CD4-positive, alpha-beta T cell treated with Interleukin-2 at 100 ng/mL for 4 hours (primary cell): ENCODE results near the gene DRAP1.
A peak's percentile ranks its signal among the peaks of the same experiment; 100 is the strongest.

Source experiments
- DNase-seq: peaks from one replicate; pipeline ENCODE4 v3.0.0-alpha.2; 2020; ENCODE audit warnings: low spot score

Gene DRAP1

DNA sequence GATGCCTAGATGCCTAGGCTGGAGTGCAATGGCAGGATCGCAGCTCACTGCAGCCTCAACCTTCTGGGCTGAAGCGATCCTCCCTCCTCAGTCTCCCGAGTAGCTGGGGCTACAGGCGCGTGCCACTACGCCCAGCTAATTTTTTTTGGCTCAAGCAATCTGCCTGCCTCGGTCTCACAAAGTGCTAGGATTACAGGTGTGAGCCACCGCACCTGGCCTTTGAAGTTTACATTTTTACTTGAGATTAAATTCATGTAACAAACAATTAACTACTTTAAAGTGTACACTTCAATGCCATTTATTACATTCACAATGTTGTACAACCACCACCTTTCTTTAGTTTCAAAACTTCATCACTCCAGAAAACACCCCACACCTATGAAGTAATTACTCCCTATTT, 15.5 kb upstream of the DRAP1 start:
- DNase-seq = no peak

DNA sequence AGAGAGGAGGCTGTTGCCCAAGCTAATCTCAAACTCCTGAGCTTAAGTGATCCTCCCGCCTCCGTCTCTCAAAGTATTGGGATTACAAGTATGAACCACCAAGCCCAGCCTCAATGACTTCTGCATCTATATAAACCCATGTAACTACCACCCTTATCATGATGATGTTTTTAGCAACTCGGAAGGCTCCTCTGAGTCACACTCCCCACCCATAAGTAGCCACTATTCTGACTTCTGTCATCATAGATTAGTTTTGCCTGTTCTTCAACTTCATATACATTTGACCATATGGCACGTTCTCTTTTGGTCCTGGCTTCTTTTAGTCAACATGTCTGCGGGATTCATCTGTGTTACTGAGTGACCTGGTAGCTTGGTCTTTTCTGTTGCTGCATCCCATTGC, 12.6 kb upstream of the DRAP1 start:
- DNase-seq = no peak

DNA sequence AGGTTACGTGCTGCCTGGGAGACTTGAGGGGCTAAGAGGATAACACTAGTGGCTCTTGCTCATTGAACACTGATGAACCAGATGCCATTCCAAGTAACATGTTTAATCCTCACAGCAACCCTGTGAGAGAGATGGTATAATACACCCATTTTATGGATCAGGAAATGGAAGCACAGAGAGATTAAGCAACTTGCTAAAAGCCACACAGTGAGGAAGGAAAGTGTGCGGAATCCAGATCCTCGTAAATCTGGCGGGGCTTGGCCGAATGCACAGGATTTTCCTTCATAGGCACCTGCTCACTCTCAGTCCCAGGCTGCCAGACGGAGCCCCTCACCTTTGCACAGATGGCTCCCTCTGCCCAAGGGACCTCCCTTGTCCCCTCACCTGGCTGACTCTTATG, 11.3 kb upstream of the DRAP1 start:
- DNase-seq = no peak

DNA sequence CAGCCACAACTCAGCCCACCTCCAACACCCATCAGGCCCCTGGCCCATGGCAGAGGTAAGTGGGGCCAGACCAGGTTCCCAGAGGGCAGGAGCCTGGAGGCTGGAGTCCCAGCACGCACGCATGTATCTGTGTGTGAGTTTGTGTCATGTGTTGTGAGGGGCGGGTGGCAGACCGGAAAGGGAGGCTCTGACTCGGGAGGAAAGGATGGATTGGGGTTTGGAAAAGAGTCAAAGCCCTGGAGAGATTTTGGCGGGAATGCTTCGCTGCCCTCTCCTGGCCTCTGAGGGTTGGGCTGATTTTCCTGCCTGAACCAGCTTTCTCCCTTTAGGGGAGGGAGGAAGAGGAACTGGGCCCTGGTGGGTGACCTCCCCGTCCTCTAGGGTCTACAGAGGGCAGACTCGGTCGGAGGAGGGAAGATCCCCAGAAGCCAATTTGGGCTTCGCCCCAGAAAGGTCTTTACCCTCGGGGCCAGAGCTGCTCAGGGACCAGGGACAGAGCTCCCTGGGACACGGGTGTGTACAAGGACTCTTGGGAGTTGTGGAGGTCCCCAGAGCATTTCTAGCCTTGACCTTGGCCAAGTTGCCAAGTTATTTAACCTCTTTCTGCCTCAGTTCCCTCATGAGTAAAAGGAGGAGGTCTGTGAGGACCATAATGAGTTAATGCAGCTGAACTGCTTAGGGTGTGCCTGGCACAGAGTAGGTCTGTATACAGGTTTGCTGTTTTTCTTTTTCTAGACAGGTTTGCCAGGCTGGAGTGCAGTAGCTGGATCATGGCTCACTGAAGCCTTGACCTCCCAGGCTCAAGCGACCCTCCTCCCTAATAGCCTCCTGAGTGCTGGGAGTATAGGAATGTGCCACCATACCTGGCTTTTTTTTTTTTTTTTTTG, 7.3 kb upstream of the DRAP1 start:
- DNase-seq = no peak

DNA sequence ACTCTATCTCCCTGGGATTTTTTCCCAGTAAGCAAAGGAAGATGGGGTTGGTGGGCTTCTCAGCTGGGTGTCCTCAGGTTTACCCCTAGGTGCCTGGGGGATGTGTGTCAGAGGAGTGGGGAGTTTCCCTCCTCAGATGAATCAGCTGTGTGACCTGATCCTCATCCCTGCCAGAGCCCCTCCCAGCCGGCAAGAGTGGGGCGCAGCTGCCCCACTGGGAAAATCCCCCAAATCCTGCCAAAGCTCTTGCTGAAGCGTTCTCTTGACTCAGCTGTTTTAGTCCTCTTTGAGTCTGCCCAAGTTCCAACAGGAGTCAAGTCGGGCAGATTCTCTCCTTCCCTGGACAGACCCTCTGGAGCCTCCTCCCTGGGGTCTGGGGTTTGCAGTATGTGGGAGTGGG, 6.4 kb upstream of the DRAP1 start:
- no peak for DNase-seq

DNA sequence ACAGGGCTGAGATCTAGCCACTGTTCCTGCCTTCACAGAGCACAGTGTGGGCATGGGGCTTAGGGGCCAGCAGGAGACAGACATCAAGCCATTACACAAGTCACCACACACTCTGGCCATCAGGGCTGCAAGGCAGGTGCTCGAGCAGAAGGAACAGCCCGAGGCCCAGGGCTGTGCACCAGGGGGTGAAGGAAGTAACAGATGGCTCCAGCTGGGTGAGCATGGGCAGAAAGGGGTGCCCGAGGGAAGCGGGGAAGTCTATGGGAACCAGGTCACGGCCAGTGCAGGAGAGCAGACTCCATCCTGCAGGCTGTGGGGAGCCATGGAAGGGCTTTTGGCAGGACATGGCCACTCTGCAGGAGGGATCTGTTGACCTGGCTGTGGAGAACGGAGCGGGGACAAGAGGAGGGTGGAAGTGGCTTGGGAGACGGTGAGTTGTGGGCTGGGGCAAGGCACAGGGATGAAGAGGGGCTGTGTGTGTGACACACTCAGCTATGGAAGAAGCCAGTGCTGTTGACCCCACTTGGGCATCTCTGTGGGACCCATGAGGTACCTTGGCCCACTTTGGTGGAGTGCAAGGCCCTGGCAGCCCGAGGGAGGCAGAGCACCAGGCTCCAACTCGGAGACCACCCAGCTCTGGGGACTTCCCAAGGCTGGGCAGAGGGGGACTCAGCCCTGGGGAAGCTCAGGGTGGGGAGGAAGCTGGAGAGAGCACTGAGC, 4.0 kb upstream of the DRAP1 start:
- no peak for DNase-seq

DNA sequence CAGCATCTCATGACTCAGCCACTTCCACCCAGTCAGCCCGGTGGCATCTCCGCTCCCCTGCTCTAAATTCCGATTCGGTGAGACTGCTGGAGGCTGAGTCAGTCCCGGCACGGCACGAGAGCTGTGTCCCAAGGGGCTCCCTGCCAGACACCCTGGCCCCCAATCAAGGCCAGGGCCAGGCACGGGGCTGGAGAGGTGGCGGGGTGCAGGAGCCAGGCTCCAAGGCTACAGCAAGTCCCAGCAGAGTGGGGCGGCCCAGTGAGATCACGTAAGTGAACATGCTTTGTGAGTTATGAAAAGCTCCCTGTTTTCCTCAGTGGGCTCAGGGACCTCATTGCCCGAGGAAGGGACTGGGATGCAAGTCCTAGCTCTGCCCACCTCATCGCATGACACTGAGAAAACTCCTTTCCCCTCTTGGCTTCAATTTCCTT, 3.4 kb upstream of the DRAP1 start:
- no peak for DNase-seq

DNA sequence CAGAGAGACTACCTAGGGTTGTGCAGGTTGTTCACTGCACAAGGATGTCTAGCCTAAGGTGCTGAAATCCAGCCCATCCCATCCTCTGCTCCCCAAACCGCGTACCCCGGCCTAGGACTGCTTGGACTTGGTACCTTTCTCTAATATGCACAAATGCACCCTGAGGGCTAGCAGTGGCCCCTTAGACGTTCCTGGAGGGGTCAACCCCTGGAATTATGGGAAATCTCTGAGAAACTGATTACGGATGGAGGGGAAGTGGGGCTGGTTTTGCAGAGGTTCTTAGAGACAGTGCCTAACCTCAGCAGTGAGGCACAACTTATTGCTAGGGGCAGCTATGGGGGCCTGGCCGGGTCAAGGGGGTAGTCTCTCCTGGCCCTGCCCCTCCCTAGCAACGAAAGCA, 2.8 kb upstream of the DRAP1 start:
- DNase-seq = no peak

DNA sequence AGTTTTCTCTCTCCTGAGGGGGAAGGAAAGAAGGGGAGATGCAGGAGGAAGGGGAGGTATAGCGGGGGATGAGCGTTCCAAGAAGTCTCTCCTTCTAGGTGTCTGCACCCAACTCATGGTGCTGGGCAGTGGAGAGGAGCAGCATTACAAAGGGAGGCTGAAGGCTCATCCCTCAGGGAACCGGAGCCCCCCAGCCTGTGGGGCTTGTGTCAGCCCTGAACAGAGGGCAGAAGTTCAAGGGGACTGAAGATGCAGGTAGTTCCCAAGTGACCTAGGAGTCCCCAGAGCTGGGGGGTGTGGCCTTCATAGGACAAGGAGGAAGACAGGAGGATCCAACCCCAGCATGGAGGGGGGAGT, 2.2 kb upstream of the DRAP1 start:
- DNase-seq = no peak

DNA sequence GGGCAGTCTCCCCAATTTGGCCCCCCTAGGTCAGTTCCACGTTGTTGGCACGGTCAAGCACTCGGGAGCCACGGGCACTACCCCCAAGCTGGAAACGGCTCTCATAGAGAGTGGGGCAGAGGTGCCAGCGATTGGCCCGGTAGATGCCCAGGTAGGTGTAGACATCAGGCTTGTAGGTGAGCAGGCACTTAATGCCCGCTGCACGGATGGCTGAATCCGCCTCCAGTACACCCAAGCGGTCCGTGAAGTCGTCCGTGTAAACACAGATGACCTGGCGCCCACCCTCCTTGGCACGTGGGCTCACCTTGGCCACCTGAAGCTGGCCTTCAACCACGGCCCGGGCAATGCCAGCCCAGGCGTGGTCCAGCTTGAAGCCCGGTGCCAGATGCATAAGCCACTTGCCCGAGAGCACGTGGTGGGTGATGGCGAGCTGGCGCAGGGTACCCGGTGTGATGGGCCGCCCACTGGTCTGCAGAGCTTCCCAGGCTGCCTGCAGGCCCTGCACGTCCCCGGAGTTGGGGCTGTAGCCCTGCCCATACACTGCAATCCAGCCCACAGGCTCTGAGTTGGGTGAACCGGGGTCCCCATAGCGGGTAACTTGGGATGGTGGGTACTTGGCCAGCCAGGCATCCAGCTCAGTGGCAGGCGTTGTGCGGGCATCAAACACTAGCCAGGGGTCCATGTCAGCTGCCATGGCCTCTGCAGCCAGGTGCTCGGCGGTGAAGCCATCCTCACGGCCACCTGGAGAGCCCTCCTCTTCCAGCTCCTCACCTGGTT, 1.6 kb upstream of the DRAP1 start:
- no peak for DNase-seq

DNA sequence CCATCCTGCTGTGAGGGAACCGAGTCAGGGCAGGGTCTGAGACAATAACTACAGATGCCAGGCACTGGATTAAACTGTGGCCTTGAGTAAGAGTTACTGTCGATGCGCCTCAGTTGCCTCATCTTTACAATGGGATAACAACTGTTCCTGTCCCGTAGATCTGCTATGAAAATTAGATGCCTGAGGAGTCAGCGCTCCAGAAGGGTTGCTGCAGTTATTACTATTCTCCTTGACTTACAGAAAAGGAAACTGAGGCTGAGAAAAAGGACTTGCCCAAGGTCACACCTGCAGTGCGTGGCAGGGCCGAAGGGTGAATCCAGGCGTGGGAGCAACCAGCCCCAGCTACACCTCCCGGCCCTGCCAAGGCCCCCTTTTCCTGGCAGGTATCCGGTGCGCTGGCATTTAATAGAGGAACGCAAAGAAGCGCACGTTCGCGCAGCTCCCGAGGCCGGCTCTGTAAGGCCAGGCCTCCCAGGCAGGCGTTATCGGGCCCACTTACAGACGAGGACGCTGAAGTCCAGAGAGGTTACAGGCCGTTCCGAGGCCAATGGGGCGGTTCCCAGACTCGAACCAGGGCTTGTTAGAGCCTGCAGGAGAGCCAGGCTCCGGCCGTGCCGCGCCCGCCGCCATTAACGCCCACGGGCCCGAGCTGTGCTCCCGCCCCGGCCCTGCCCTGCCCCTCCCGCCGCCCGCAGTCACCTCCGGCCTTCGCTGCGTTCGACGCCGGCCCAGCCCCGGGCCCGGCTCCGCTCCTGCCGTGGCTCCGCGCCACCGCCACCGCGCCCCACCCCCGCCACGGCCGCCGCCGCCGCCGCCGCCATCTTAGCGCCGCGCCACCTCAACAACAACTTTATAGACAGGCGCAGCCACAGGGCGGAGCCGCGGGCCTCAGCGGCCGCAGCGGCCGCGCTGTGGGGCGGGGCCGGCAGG, 750 bp upstream of the DRAP1 start, which contains the start of gene C11orf68:
C11orf68 (minus strand) TSS at position 852 of the 930 bp plus-strand sequence; CDS start at position 821, 31 bp downstream.
- DNase-seq = no peak

DNA sequence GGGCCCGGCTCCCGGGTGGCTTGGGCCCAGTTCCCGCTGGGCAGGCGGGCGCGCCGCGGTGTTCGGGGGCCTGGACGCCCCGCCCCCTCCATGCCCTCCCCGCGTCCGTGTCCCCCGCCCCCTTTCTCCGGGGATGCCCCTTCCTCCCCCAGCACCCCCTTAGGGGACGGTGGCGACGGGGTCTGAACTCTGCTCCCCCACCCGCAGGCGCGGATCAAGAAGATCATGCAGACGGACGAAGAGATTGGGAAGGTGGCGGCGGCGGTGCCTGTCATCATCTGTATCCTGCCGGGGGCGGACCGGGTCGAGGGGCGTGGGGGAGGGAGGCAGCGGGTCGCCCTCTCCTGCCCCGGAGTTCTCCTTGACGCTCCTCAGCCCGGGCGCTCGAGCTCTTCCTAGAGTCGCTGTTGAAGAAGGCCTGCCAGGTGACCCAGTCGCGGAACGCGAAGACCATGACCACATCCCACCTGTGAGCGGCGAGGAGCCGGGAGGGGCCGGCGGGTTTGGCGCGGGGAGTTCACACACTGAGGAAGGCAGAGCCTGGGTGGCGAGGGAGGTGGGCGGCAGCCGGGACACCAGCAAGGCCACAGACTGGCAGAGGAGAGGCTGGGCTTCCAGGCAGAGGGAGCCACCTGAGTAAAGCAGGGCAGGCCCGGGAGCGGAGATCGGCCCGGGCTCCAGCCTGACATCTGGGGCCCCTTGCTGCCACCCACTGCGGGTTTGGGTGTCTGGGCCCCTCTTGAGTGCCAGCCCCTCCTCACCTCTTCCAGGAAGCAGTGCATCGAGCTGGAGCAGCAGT, 546 bp downstream of the DRAP1 start:
- peak; percentile 48 for DNase-seq

DNA sequence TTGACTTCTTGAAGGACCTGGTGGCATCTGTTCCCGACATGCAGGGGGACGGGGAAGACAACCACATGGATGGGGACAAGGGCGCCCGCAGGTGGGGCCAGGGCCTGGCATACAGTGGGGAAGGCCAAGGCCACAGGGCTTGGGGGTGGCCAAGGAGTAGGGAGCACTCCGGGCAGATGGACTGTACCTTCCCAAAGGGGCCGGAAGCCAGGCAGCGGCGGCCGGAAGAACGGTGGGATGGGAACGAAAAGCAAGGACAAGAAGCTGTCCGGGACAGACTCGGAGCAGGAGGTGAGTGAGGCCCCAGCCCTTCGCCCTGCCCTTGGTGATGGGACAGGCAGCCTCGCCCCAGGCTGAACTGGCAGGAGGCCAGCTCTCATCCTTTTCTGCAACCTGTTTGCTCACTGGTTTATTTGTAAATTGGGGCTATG, 1.2 kb downstream of the DRAP1 start:
- DNase-seq = no peak

DNA sequence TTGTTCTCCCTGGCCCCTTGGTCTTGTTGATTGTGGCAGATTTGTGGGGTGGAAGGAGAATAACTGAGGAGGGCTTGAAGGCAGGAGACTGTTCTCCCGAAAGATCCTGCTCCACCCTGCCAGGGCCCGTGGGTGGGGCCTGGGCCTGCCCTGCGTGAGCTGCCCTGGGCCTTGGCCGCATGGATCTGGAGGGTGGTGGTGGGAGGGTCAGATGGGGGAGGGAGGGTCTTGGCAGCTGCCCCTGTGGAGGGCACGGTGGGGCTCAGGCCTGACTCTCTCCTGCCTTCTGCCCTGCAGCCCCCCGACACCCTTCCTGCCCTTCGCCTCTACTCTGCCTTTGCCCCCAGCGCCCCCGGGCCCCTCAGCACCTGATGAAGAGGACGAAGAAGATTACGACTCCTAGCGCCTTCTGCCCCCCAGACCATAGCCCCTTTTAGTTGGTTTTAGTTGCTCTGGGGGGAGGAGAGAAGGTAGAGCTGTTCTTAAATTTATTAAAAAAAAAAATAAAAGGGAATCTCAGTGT, 1.9 kb downstream of the DRAP1 start:
- no peak for DNase-seq

DNA sequence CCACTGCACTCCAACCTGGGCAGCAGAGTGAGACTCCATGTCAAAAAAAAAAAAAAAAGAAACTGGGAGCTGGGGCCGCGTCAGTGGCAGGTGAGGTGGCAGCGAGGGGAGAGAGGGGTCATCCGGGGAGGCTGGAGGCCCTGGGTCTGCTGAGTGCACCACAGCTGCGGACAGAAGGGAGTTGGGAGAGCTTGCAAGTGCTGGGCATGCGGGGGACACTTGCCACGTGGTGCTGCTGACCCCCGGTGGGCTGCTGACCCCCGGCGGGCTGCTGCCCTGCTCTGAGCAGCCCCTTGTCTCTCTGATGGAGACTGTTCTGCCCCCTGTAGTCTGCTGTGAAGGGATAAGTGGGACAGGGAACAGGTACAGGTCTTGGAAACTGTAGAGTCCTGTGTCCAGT, 2.6 kb downstream of the DRAP1 start:
- DNase-seq = no peak

DNA sequence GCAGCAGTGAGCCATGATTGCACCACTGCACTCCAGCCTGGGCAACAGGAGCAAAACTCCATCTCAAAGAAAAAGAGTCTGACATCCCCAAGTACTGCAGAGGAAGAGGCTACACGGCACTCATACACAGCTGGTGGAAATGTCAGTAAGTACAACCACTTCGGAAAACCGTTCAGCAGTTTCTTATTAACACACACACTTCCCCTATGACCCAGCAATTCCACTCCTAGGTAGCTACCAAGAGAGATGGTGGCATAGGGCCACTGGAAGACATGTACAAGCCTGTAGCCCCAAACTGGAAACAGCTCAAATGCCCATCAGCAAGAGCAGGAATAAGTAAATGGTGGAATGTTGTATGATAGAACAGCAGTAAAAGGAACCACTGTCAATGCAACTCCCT, 3.3 kb downstream of the DRAP1 start:
- DNase-seq = no peak

DNA sequence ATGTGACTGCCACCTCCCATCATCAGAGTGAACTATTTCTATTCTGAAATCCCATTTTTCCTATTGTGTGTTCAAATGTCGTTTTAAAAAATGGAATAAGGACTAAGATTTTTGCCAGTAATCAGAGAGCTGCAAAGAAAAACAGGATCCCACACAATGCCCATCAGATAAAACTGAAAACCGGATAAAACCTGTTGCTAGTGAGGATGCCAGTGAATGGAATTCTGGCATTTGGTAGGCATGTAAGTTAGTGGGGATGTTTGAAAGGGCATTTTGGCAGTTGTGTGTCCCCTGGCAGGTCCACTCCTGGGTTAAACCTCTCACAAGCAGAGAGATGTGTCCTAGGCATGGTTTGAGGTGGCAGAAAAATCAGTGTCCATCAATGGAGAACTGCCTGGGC, 6.2 kb downstream of the DRAP1 start:
- no peak for DNase-seq

DNA sequence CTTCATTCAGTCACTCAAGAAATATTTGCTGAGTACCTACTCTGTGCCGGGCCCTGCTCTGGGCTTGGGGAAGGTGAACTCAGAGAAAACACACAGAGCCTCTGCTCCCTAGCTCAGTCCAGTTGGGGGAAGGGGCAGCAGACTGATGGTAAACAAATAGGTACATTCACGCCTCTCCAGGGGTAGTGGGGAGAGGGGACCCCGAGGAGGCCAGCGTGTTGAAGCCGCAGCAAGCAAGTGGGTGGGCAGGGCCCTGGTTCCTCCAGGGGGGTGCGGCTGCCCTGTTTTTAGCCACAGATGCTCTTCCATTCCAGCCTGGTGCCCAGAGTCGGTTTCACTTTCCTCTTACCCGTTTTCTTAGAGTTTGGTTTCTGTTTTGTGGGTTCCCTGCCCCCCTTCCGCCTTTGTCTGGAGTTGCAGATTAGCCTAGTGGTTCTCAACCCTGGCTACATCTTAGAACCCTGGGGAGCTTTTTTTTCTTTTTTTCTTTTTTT, 8.7 kb downstream of the DRAP1 start:
- DNase-seq = peak; percentile 88

DNA sequence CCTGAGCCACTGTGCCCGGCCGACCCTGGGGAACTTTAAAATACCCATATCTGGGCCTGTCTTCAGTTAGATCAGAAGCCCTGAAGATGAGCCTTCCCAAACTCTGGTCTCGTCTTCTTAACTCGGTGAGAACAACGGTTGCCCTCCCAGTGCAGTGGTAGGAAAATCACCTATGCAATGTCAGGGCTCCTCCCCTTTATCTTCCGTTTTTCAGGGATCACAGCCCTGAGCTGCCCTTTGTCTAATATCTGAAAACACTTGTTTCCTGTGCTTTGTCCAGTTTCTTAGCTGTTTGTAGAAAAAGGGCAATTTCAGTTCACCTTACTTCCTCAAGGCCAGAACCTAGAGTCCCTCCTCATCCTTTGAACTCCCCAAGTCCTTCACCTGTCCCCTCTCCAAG, 9.4 kb downstream of the DRAP1 start:
- DNase-seq = no peak
